SK-N-SH treated with all-trans-retinoic acid at 6 μM for 48 hours (cell line): ENCODE data around the gene ITPKB.

ENCODE experiments used
- CREB5 ChIP-seq: fragments of 250-450 bp; sonication (Bioruptor Pico); IDR thresholded peaks from 2 replicates; pipeline ENCODE4 v1.5.1; 2020; ENCODE audit warnings: low read depth, mild to moderate bottlenecking, moderate library complexity
- ESRRG ChIP-seq: fragments of 250-450 bp; sonication (Bioruptor Pico); IDR thresholded peaks from 2 replicates; pipeline ENCODE4 v1.6.1; 2021; ENCODE audit warnings: mild to moderate bottlenecking
- ISL1 ChIP-seq: fragments of 250-450 bp; sonication (Bioruptor Pico); IDR thresholded peaks from 2 replicates; pipeline ENCODE4 v2.1.2; 2022; ENCODE audit warnings: mild to moderate bottlenecking, moderate library complexity
- ZFP3 ChIP-seq: fragments of 250-450 bp; sonication (Bioruptor Pico); IDR thresholded peaks from 2 replicates; pipeline ENCODE4 v1.5.0; 2020; ENCODE audit warnings: mild to moderate bottlenecking, moderate library complexity
- ZFP30 ChIP-seq: fragments of 450-650 bp; formaldehyde crosslinking; IDR thresholded peaks from 2 replicates; pipeline ENCODE4 v1.5.0; 2022; ENCODE audit warnings: mild to moderate bottlenecking, moderate library complexity
- ZNF565 ChIP-seq: fragments of 450-650 bp; formaldehyde crosslinking; conservative IDR thresholded peaks from 2 replicates; pipeline ENCODE4 v1.5.0; 2020; ENCODE audit warnings: low read depth, mild to moderate bottlenecking, moderate library complexity

DNA sequence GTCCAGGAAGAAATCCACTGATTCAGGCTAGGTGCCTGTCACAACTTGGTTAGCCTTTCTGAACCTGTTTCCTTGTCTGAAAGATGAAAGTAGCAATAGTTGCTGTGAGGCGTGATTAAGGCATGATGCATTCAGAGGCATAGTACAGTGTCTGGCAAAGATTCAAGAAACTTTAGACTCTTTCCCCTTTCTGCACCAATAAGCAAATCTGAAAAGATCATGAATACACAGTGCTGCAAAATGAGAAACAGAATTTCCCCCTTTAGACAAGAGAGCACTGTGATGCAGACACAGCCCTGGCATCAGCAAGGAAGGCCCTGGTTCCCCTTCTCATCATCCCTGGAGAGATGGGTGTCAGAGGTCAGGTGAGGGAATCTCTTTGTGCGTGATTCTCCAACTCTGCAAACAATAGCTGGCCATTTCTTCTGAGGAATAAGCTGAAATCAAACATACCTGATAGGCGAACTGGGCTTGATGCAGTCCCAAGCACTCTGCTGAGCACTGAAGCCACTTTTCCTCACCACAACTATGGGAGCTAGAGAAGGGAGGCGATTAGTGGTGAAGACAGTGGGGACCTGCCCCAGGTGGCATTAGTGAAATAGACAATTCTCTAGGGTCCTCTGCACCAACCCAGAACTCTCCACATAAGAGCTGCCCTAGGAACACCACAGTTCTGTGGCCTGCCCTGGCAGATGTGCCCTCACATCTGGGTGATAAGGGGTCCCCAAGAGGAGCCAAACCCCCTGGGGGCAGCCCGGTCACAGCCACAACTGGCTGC, 41.7 kb downstream of the ITPKB start:
- TF ChIP-seq ISL1 (CRISPR knock-in tag) (no peak), ZFP30 (no peak), ZNF565 (CRISPR knock-in tag) (no peak), CREB5 (CRISPR knock-in tag) (no peak), ZFP3 (no peak), ESRRG (CRISPR knock-in tag) (no peak)
